ENCODE results near the gene ATP6V0C. TPM values are rescaled to one million over a fixed set of nuclear protein-coding genes. Genes with fewer than 3 reads are reported as not detected.

ATP6V0C gene
- total and polyA plus RNA-seq, 2 of the 13 experiments (the other 11 are each of a cell fraction or from before 2014, with no cell fraction given), result 10.4 to 20.1 TPM

DNA sequence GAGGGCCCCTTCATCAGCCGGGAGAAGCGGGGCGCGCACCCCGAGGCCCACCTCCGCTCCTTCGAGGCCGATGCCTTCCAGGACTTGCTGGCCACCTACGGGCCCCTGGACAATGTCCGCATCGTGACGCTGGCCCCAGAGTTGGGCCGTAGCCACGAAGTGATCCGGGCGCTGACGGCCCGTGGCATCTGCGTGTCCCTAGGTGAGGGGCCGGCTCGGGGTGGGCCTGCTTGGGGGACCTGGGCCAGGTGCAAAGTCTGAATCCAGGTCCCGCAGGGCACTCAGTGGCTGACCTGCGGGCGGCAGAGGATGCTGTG, 14.0 kb downstream of the ATP6V0C start:
- intact Hi-C loops (cut with micrococcal nuclease; ENCODE audit: unreplicated experiment) (no loop called here), in situ Hi-C loops (cut with HindIII; ENCODE audit: extremely low pct_ligation_motif_present, low pct_unique_long_range_greater_than_20kb) (no loop called here)
- Histone ChIP-seq H3K9ac (ENCODE audit: insufficient read depth, low read depth, low read length) (no peak overlapping the region), H4K20me1 (ENCODE audit: insufficient read depth, low read length) (no peaks in the 10 kb centered on the region), H2AFZ (ENCODE audit: low read length) (no peak overlapping the region), H3K9me3 (ENCODE audit: low read length) (no peaks in the 10 kb centered on the region), H3K4me2 (ENCODE audit: low read depth, low read length) (no peak overlapping the region), H3K27ac (ENCODE audit: extremely low read length, insufficient read depth, low read length) (peak overlapping the region; percentile 47), H3K4me3 (replicated peaks in 1 of 3; ENCODE audit: insufficient read depth in 1 of 3, low read depth in 2 of 3, low read length in 3 of 3) (no peak overlapping the region), H3K36me3 (replicated peaks in 1 of 2; ENCODE audit: control insufficient read depth in 1 of 2, insufficient read depth in 2 of 2, low read length in 2 of 2) (peaks cover 12 to 46% of the 10 kb centered on the region in 2 experiments), H3K4me1 (ENCODE audit: insufficient read depth, low read length) (peaks cover 61% of the 10 kb centered on the region), H3K79me2 (ENCODE audit: insufficient read depth, low read length) (peaks cover 26% of the 10 kb centered on the region), H3K27me3 (ENCODE audit: control insufficient read depth in 1 of 2, insufficient read depth in 2 of 2, low read length in 2 of 2) (no peaks in the 10 kb centered on the region)
- FAIRE-seq (no peak), ATAC-seq (no peak), DNase-seq (ENCODE audit: low spot score) (no peak)
- ChIA-PET CTCF (ENCODE audit: low intra/inter-chr PET ratio, low total read pairs) (no interaction called here), POLR2A (no interaction called here)
- WGBS (ENCODE audit: low lambda C conversion rate), result 100% methylated on average over 7 of the region's 24 CpGs
- no peak for TF ChIP-seq ZNF557 (CRISPR knock-in tag; IDR thresholded peaks at IDR 0.05)
- TF ChIP-seq, protein P1, sequence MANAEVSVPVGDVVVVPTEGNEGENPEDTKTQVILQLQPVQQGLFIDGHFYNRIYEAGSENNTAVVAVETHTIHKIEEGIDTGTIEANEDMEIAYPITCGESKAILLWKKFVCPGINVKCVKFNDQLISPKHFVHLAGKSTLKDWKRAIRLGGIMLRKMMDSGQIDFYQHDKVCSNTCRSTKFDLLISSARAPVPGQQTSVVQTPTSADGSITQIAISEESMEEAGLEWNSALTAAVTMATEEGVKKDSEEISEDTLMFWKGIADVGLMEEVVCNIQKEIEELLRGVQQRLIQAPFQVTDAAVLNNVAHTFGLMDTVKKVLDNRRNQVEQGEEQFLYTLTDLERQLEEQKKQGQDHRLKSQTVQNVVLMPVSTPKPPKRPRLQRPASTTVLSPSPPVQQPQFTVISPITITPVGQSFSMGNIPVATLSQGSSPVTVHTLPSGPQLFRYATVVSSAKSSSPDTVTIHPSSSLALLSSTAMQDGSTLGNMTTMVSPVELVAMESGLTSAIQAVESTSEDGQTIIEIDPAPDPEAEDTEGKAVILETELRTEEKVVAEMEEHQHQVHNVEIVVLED (CRISPR knock-in tag; IDR thresholded peaks at IDR 0.05; ENCODE audit: borderline replicate concordance), result no peak
- peak; percentile 57 for TF ChIP-seq RBFOX2 (IDR thresholded peaks at IDR 0.05; ENCODE audit: low read depth, low read length)
- no peak for TF ChIP-seq ZNF225 (CRISPR knock-in tag; IDR thresholded peaks at IDR 0.05)
- TF ChIP-seq AGO2 (optimal IDR thresholded peaks at IDR 0.05; ENCODE audit: low read depth, low read length), result peak; percentile 22
- TF ChIP-seq, protein P2, sequence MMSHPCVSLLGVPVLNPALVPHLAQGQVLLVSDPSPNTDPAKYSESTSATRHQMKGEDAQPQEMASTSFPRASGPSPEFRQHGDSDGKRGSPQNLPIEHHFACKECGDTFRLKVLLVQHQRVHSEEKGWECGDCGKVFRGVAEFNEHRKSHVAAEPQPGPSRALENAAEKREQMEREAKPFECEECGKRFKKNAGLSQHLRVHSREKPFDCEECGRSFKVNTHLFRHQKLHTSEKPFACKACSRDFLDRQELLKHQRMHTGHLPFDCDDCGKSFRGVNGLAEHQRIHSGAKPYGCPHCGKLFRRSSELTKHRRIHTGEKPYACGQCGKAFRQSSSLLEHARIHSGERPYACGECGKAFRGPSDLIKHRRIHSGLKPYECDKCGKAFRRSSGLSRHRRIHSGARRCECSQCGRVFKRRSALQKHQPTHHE (CRISPR knock-in tag; IDR thresholded peaks at IDR 0.05; ENCODE audit: borderline replicate concordance), result no peak
- TF ChIP-seq ZNF614 (CRISPR knock-in tag; IDR thresholded peaks at IDR 0.05; ENCODE audit: borderline replicate concordance), result no peak
- BruUV-seq (replicated peaks), result no TSS peak
